GM10266 (cell line): ENCODE data around the gene TBC1D19.

ENCODE experiments used
- DNase-seq: peaks from one replicate; pipeline ENCODE4 v3.0.0; 2012; ENCODE audit errors: extremely low spot score
- CTCF ChIP-seq: IDR thresholded peaks from 2 replicates; pipeline ENCODE4 v1.5.1; 2012; ENCODE audit warnings: mild to moderate bottlenecking, low read depth; ENCODE audit not compliant: control insufficient read depth, insufficient read depth; ENCODE audit errors: missing control alignments

The TBC1D19 gene

DNA sequence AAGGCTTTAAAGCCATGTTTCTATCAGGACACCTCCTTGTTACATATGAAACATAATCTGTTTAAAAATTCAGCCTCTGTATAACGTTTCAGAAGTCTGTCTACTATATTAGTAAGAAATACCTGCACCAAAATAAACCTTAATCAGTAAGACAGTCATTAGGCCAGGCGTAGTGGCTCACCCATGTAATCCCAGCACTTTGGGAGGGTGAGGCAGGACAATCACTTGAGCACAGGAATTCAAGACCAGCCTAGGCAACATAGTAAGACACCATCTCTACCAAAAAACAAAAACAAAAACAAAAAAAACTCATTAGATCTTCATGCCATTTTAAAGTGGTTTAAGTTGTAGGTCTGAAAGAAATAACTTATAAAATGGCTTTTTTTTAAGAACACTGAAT, 169.3 kb downstream of the TBC1D19 start:
- no peak for DNase-seq
- no peak for TF ChIP-seq CTCF

- TF ChIP-seq CTCF = no peak
- DNase-seq = no peak
Measured at GRCh38 chr4:26753617-26754016, 169.7 kb downstream of the TBC1D19 start.

DNA sequence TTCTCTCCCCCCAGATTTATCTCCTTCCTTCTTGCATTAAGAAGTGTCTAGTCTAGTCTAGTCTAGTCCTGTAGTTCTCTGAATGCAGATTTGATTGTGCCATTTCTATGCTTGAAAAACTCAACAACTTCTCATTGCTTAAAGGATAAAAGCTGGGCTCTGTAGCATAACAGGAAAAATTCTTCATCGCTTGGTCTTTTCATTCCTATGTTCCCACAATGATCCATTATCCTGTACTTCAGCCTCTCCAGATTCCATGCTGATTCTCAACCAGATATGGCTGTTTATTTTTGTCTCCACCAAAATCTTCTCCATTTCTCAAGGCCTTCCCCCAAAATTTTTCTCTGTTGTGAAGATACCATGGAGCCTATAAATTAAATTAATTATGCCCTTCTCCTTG, 173.9 kb downstream of the TBC1D19 start:
- no peak for DNase-seq
- TF ChIP-seq CTCF = no peak

GRCh38 chr4:26758899-26759298, 175.0 kb downstream of the TBC1D19 start:
- no peak for TF ChIP-seq CTCF
- no peak for DNase-seq

- TF ChIP-seq CTCF = no peak
Measured at GRCh38 chr4:26762650-26763049, 178.8 kb downstream of the TBC1D19 start.

GRCh38 chr4:26763063-26763462, 179.2 kb downstream of the TBC1D19 start:
- TF ChIP-seq CTCF = no peak
- no peak for DNase-seq

More at GRCh38 chr4:26762650-26763049, 178.8 kb downstream of the TBC1D19 start:
- DNase-seq = no peak

- no peak for DNase-seq
Measured at GRCh38 chr4:26763648-26764047, 179.8 kb downstream of the TBC1D19 start.

More at GRCh38 chr4:26763648-26764047, 179.8 kb downstream of the TBC1D19 start:
- TF ChIP-seq CTCF = no peak
